K562 (cell line): ENCODE data around the gene KNDC1. TPM values are rescaled to one million over a fixed set of nuclear protein-coding genes. Genes with fewer than 3 reads are reported as not detected.

Experiments used
- ATAC-seq: fragments of 200-7000 bp; cut with Tn5 transposase; 3 replicates; pipeline ENCODE4 v1.9.1; 2020; ENCODE audit warnings: moderate library complexity
- BruUV-seq: library from RNA; stranded (reverse); fragments of 400-500 nt; replicated peaks from 2 replicates; lab custom pipeline; 2021; lab: Mats Ljungman, UMichigan
- CTCF ChIA-PET: fragments of 300-600 bp; formaldehyde crosslinking; extraction: SDS; loops from one replicate; lab custom pipeline; 2021; ENCODE audit warnings: low intra/inter-chr PET ratio; lab: Yijun Ruan, JAX
- POLR2A ChIA-PET: fragments of 300-600, 350-650 bp; sonication (Branson Sonifier 250); formaldehyde crosslinking; extraction: SDS; loops from one replicate; lab custom pipeline; 2021; ENCODE audit warnings: antibody characterized with exemption, inconsistent platforms; lab: Yijun Ruan, JAX
- DNase-seq, 4 experiments: peaks; one replicate each; pipeline versions ENCODE4 v3.0.0 to v3.0.0-alpha.2; 2011 to 2018; ENCODE audit warnings: low spot score in 3 of 4, mixed read lengths in 3 of 4; ENCODE audit errors: extremely low read depth in 1 of 4
- FAIRE-seq: peaks from 2 replicates; lab custom pipeline; 2011; peaks lifted over from hg19 to GRCh38; lab: Jason Lieb, UNC
- H2AFZ ChIP-seq: 2 replicates; pipeline ENCODE4 v1.6.0; 2011; ENCODE audit warnings: low read depth, low read length, control low read depth, inconsistent platforms
- H3K27ac ChIP-seq: fragments of 200-600 bp; 3 replicates; pipeline ENCODE4 v1.8.0; 2011; ENCODE audit warnings: low read depth, mild to moderate bottlenecking, control low read depth, inconsistent platforms, low read length, moderate library complexity, mixed read lengths; ENCODE audit errors: extremely low read depth
- H3K27me3 ChIP-seq, 2 experiments: fragments of 300-600 bp in 1 of 2; 2 replicates in 1 of 2; 3 replicates in 1 of 2; pipeline versions ENCODE4 v1.6.0 to v1.8.0; 2011; ENCODE audit warnings: inconsistent platforms in 2 of 2, low read length in 2 of 2, mild to moderate bottlenecking in 1 of 2, mixed read lengths in 1 of 2, moderate library complexity in 1 of 2; ENCODE audit not compliant: control insufficient read depth in 2 of 2, insufficient read depth in 2 of 2
- H3K36me3 ChIP-seq: fragments of 300-600 bp; 3 replicates; pipeline ENCODE4 v1.8.0; 2011; ENCODE audit warnings: mild to moderate bottlenecking, low read length, inconsistent platforms; ENCODE audit not compliant: control insufficient read depth, insufficient read depth
- H3K4me1 ChIP-seq, 2 experiments: fragments of 200-600 bp in 1 of 2; replicated peaks in 1 of 2; 2 replicates in 1 of 2; 3 replicates in 1 of 2; pipeline versions ENCODE4 v1.5.1 to v1.8.0; 2011; ENCODE audit warnings: inconsistent platforms in 2 of 2, low read length in 2 of 2, mild to moderate bottlenecking in 1 of 2, mixed read lengths in 1 of 2, moderate library complexity in 1 of 2; ENCODE audit not compliant: control insufficient read depth in 2 of 2, insufficient read depth in 2 of 2
- H3K4me2 ChIP-seq: 2 replicates; pipeline ENCODE4 v1.6.1; 2011; ENCODE audit warnings: low read length, control low read depth, inconsistent platforms, mixed read lengths; ENCODE audit not compliant: insufficient read depth
- H3K4me3 ChIP-seq: fragments of 200-600 bp; sonication (generic), shearing (Covaris generic); 2 replicates; pipeline ENCODE4 v1.5.1; 2016; ENCODE audit warnings: control low read depth, inconsistent platforms
- H3K79me2 ChIP-seq: fragments of 200-600 bp; 3 replicates; pipeline ENCODE4 v1.8.0; 2011; ENCODE audit warnings: low read length, inconsistent platforms; ENCODE audit not compliant: control insufficient read depth, insufficient read depth
- H3K9ac ChIP-seq, 2 experiments: 2 replicates each; pipeline versions ENCODE4 v1.6.0 to v1.6.1; 2011; ENCODE audit warnings: low read depth in 2 of 2, low read length in 2 of 2, control low read depth in 1 of 2, inconsistent platforms in 1 of 2, mild to moderate bottlenecking in 1 of 2, mixed read lengths in 1 of 2; ENCODE audit not compliant: insufficient read depth in 1 of 2
- H3K9me1 ChIP-seq: one replicate; pipeline ENCODE4 v1.6.0; 2011; ENCODE audit warnings: inconsistent platforms, mild to moderate bottlenecking, low read length, moderate library complexity; ENCODE audit not compliant: control insufficient read depth, insufficient read depth
- H3K9me3 ChIP-seq: replicated peaks from 2 replicates; pipeline ENCODE4 v1.5.1; 2011; ENCODE audit warnings: low read depth, low read length, inconsistent platforms; ENCODE audit not compliant: control insufficient read depth, insufficient read depth
- H4K20me1 ChIP-seq: replicated peaks from 2 replicates; pipeline ENCODE4 v1.6.1; 2011; ENCODE audit warnings: low read length, inconsistent platforms, mixed read lengths; ENCODE audit not compliant: control insufficient read depth, insufficient read depth
- ATF2 ChIP-seq: sonication (generic); formaldehyde crosslinking; IDR thresholded peaks from 2 replicates; pipeline ENCODE4 v1.8.1; 2022; ENCODE audit warnings: missing genetic modification reagents
- CREB1 ChIP-seq, 2 experiments: sonication (generic) in 1 of 2; formaldehyde crosslinking in 1 of 2; IDR thresholded peaks; 2 replicates each; pipeline versions ENCODE4 v1.6.1 to v1.8.0; 2012 to 2022; ENCODE audit warnings: inconsistent platforms in 1 of 2, mild to moderate bottlenecking in 1 of 2, missing genetic modification reagents in 1 of 2, moderate library complexity in 1 of 2
- EWSR1 ChIP-seq: fragments of 450-650 bp; IDR thresholded peaks from 2 replicates; pipeline ENCODE4 v1.6.1; 2018; ENCODE audit warnings: borderline replicate concordance, mild to moderate bottlenecking, low read depth, moderate library complexity; ENCODE audit not compliant: partially characterized antibody
- MBD1 ChIP-seq: fragments of 250-450 bp; sonication (Bioruptor Pico); IDR thresholded peaks from 2 replicates; pipeline ENCODE4 v1.8.0; 2022; ENCODE audit warnings: inconsistent platforms
- NR0B1 ChIP-seq: fragments of 450-650 bp; IDR thresholded peaks from one replicate; pipeline ENCODE4 v1.6.1; 2018; ENCODE audit warnings: mild to moderate bottlenecking, moderate library complexity; ENCODE audit not compliant: partially characterized antibody
- RUNX1 ChIP-seq: sonication (generic); IDR thresholded peaks from 2 replicates; pipeline ENCODE4 v1.6.1; 2016; ENCODE audit warnings: antibody characterized with exemption, low read depth
- ZFX ChIP-seq: sonication (generic); formaldehyde crosslinking; IDR thresholded peaks from 2 replicates; pipeline ENCODE4 v1.8.0; 2022; ENCODE audit warnings: mild to moderate bottlenecking, missing genetic modification reagents, moderate library complexity
- ZNF282 ChIP-seq: sonication (generic); formaldehyde crosslinking; IDR thresholded peaks from 2 replicates; pipeline ENCODE4 v1.8.1; 2023; ENCODE audit warnings: missing genetic modification reagents
- ZNF41 ChIP-seq: fragments of 250-450 bp; sonication (Bioruptor Pico); conservative IDR thresholded peaks from 2 replicates; pipeline ENCODE4 v1.4.0; 2020; ENCODE audit warnings: mild to moderate bottlenecking
- WGBS: fragments of 100-300 bp; shearing (Covaris generic); methylation state at CpG from one replicate; pipeline ENCODE4 v1.1.6; 2016; ENCODE audit warnings: low coverage, mixed read lengths; ENCODE audit not compliant: insufficient coverage; ENCODE audit errors: missing lambda C conversion rate; 5-methylcytosine and 5-hydroxymethylcytosine counted together
- in situ Hi-C: fragments of 300-500 bp; cut with MboI; formaldehyde crosslinking; loops from 4 replicates; pipeline ENCODE4 v1.15.0; 2018; ENCODE audit warnings: inconsistent platforms, mixed read lengths
- intact Hi-C: fragments of 100-400 bp; cut with micrococcal nuclease; formaldehyde crosslinking; loops from 2 replicates; pipeline ENCODE4 v1.14.2; 2022
- polyA plus RNA-seq, 8 experiments: library from polyadenylated mRNA; depleted of rRNA in 4 of 8; stranded (reverse) in 5 of 8; unstranded in 3 of 8; fragments of >200 nt; fragmentation: Nextera tagmentation in 2 of 8; fragmentation: Illumina TruSeq in 1 of 8; extraction: Ambion mirVana in 2 of 8; extraction: Trizol in 1 of 8; gene quantifications; 2 replicates each; pipeline versions ENCODE4 v1.2.1 to v1.2.3, GENCODE V29; 2011 to 2014; ENCODE audit warnings: inconsistent platforms in 1 of 8, missing spikeins in 1 of 8
- total RNA-seq, 7 experiments: library from RNA; depleted of rRNA in 6 of 7; stranded (reverse); fragments of >200 nt in 6 of 7; fragmentation: Illumina TruSeq in 2 of 7; extraction: Trizol in 2 of 7; gene quantifications; 2 replicates each; pipeline versions ENCODE4 v1.2.1 to v1.2.3, GENCODE V29; 2011 to 2021; ENCODE audit warnings: low replicate concordance in 1 of 7

KNDC1 gene
- total and polyA plus RNA-seq, 9 of the 15 experiments (the other 6 are each of a cell fraction or from before 2014, with no cell fraction given) = 0.07 to 0.26 (median 0.11) TPM; not detected in 6

- no peak for TF ChIP-seq NR0B1
- TF ChIP-seq ZNF282 = no peak
Observed at GRCh38 chr10:133170092-133170491, 10.1 kb downstream of the KNDC1 start (continued).

GRCh38 chr10:133173860-133174640 lies 14.0 kb downstream of the KNDC1 start:
- Histone ChIP-seq H3K4me1 (no peaks in the 10 kb centered on the region), H3K4me2 (no peak overlapping the region), H3K4me3 (no peak overlapping the region), H2AFZ (no peak overlapping the region), H3K27me3 (peaks cover 0 to 25% of the 10 kb centered on the region in 2 experiments; a peak in 2 of 5 replicates), H3K79me2 (no peaks in the 10 kb centered on the region), H3K9ac (no peak overlapping the region), H3K9me1 (no peaks in the 10 kb centered on the region), H3K27ac (no peak overlapping the region), H3K36me3 (no peaks in the 10 kb centered on the region), H3K9me3 (no peaks in the 10 kb centered on the region; the same call in 1 of the 2 replicates), H4K20me1 (no peaks in the 10 kb centered on the region)
- FAIRE-seq (no peak), ATAC-seq (no peak), DNase-seq (no peak)
- ChIA-PET POLR2A (no interaction called here), CTCF (no interaction called here)
- in situ Hi-C loops (no loop called here), intact Hi-C loops (no loop called here)
- TF ChIP-seq MBD1 (CRISPR knock-in tag) (no peak), RUNX1 (no peak), CREB1 (IDR thresholded peaks at IDR 0.05) (no peak), CREB1 (CRISPR knock-in tag; IDR thresholded peaks at IDR 0.05) (no peak), EWSR1 (no peak), ZNF41 (CRISPR knock-in tag) (no peak), ZFX (CRISPR knock-in tag) (no peak), ATF2 (no peak)
- no TSS peak for BruUV-seq
- 0% methylated on average over 9 of the region's 15 CpGs for WGBS
